ENCODE measurements around the gene KISS1.

- TF ChIP-seq POLR2A (IDR thresholded peaks at IDR 0.05), result no peak
- TF ChIP-seq, protein P1, sequence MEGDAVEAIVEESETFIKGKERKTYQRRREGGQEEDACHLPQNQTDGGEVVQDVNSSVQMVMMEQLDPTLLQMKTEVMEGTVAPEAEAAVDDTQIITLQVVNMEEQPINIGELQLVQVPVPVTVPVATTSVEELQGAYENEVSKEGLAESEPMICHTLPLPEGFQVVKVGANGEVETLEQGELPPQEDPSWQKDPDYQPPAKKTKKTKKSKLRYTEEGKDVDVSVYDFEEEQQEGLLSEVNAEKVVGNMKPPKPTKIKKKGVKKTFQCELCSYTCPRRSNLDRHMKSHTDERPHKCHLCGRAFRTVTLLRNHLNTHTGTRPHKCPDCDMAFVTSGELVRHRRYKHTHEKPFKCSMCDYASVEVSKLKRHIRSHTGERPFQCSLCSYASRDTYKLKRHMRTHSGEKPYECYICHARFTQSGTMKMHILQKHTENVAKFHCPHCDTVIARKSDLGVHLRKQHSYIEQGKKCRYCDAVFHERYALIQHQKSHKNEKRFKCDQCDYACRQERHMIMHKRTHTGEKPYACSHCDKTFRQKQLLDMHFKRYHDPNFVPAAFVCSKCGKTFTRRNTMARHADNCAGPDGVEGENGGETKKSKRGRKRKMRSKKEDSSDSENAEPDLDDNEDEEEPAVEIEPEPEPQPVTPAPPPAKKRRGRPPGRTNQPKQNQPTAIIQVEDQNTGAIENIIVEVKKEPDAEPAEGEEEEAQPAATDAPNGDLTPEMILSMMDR (IDR thresholded peaks at IDR 0.05), result no peak
Observed at GRCh38 chr1:204188959-204189639, 7.2 kb downstream of the KISS1 start.
